GM08714 (cell line): ENCODE results near the gene PDCD1.

Experiments
- H3K4me3 ChIP-seq: fragments of 200-500 bp; sonication (Bioruptor generic); 2 replicates; pipeline ENCODE4 v1.5.1; 2014; ENCODE audit warnings: mild to moderate bottlenecking, low read length, inconsistent platforms
- ZNF274 ChIP-seq: IDR thresholded peaks from 2 replicates; pipeline ENCODE4 v1.6.1; 2012; ENCODE audit warnings: mild to moderate bottlenecking, low read depth, low read length

The PDCD1 gene

DNA sequence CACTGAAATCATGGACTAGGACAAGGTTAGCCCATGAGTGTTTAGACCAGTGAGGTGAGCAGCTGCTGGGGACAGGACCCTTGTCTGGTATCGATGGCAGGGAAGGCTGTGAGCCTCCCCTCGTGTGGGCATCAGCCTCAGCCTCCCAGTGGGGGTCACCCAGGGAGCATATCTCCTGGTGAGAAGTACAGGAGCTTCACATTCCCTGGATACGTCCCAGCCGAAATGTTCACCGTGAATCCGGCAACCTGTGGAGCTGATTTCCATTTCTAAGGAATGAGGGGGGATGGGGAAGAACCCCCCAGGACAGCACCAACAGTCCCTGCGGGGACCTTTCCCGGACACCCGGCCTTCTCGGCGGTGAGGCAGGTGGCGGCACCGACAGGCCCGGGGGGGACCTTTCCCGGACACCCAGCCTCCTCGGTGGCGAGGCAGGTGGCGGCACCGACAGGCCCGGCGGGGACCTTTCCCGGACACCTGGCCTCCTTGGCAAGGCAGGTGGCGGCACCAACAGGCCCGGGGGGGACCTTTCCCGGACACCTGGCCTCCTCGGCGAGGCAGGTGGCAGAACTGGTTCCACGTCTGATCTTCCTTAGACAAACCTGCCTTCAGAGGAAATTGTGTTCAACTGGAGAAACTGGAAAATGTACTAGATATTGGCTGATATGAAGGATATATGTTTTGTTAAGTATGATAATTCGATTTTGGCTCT, 32.0 kb upstream of the PDCD1 start:
- no peak for TF ChIP-seq ZNF274
- no peak overlapping the region for H3K4me3 ChIP-seq

DNA sequence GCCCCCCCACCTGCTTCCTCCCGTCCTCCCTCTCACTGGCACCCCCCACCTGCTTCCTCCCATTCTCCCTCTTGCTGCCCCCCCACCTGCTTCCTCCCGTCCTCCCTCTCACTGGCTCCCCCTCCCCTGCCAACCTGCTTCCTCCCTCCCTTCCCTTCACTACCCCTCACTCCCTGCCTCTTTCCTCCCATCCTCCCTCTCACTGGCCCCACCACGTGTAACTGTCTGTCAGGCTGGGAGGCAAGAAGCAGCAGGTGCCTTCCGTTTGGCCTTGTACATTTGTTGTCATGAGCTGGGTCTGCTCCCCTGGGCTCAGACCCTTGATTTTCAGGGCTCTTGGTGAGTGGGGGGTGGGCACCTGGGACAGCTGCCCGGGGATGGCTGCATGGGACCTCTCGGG, 29.9 kb upstream of the PDCD1 start:
- no peak overlapping the region for H3K4me3 ChIP-seq
- no peak for TF ChIP-seq ZNF274

DNA sequence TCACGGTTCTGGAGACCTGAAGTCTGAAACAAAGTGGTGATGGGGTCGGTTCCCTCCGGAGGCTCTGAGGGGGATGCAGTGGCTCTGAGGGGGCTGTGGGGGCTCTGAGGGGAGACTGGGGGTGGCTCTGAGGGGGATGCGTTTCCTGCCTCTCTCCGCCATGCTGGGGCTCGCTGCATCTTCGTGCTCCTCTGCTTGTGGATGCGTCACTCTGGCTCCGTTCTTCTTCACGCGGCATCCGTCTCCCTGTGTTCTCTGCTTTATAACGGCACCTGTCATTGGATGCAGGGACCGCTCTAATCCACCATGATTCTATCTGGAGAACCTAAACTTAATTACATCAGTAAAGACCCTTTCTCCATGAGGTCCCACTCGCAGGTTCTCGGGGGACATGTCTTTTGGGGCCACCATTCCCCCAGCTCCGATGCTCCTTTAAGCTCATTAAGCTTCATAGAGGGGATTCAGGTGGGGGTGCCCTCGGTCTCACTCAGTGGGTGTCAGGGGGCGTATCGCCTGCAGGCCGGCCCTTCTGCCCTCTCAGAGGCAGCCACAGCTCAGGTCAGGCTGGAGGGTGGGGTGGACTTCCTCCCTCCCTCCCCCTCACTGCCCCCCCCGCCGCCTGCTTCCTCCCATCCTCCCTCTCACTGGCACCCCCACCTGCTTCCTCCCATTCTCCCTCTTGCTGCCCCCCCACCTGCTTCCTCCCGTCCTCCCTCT, 29.3 kb upstream of the PDCD1 start:
- TF ChIP-seq ZNF274, result no peak
- no peak overlapping the region for H3K4me3 ChIP-seq

DNA sequence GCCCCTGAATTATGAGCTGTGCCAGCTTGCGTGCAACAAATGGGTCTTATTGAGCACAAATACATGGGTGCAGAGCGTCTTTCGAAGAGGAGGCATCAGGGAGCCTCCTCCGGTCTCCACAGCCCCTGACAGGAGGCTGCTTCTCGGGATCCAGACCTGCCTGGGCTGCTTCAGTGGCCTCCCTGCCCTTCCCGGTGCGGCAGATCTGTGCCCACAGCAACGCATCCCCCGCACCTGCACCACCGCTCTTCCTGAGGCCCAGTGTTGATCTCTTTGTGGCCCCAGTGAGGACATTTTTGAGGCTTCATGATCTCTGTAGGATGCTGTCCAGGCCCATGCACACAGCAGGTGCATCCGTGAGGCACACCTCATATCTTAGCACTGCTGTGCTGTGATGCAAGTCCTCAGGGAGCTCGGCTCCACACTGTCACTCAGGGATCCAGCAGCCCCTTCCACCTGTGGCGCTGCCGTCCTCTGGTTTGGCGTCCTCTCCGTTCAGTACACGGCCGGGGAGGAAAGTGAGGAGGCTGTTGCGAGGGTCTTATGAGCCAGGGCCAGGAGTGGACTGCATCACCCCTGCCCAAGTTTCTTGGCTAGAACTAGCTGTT, 28.2 kb upstream of the PDCD1 start:
- H3K4me3 ChIP-seq, result no peak overlapping the region
- no peak for TF ChIP-seq ZNF274

DNA sequence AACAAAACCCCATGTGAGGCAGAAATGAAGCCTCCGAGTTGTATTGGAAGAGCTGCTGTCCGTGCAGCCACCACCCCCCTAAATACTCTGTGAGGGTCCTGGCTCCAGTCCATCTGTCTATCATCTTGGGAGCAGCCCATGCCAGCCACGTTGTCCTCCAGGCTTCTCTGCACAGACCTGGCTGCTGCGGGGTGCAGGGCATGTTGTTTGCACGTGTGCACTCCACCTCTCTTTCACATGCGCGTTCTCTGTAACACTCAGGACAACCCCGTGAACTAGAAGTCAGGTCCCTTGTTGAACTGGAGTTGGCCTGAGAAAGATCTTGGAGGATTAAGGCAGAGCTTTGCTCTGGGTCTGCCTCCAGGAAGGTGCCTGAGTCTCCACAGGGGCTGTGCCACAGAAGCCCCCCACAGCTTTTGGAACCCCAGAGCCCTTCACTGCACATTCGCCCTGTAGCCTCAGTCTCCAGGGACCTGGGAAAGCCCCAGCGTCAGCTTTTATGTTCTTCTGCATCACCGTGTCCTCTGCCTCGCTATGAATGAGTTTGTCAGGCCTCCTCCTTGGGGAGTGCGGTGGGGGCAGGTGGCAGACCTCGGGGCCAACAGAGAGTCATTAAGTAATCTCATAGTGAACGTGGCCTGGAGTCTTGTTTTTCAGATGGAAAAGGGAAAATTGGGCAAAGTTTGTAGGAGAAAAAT, 27.4 kb upstream of the PDCD1 start:
- H3K4me3 ChIP-seq, result no peak overlapping the region
- no peak for TF ChIP-seq ZNF274

DNA sequence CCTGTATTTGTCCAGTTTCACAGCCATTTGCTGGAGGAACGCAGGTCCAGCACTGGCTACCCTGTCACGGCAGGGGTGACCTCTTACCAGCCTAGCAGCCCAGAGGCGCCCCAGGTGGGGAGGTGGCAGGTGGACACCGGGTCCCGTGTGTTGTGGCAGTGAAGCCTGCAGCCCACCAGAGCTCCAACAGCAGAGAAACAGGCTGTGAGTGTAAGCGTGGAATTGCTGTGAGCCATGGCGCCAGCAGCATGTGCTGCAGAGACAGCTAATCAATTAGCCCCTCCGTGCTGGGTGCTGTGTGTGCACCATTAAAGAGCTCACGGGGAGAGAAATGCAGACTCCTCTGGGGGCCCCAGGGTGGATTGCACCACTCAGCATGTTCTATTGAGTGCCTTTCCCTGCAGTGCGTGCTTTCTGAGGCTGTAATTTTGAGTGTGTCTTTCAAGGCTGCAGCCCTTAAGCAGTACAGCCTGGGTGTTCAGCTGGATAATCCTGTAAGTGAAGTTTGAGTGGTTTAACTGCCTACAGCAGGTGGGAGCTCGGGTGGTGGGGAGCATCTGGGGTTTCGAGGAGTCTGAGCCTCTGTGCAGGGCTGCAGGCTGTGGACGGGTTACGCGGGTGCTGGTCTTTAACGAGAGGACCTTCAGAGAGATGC, 26.7 kb upstream of the PDCD1 start:
- H3K4me3 ChIP-seq, result no peak overlapping the region
- no peak for TF ChIP-seq ZNF274

DNA sequence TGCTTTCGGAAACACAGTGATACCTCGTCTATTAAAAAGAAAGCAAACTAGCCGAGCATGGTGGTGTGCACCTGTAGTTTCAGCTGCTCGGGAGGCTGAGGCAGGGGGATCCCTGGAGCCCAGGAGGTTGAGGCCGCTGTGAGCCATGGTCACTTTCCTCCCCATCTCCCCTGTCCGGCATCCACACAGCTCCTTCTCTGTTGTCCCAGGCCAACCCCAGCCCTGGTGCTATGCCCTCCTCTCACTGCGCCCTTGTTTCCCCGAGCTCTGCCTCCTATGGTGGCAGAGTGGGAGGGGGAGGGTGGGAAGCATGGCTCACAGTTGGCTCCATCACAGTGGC, 26.2 kb upstream of the PDCD1 start:
- no peak for TF ChIP-seq ZNF274
- no peak overlapping the region for H3K4me3 ChIP-seq

DNA sequence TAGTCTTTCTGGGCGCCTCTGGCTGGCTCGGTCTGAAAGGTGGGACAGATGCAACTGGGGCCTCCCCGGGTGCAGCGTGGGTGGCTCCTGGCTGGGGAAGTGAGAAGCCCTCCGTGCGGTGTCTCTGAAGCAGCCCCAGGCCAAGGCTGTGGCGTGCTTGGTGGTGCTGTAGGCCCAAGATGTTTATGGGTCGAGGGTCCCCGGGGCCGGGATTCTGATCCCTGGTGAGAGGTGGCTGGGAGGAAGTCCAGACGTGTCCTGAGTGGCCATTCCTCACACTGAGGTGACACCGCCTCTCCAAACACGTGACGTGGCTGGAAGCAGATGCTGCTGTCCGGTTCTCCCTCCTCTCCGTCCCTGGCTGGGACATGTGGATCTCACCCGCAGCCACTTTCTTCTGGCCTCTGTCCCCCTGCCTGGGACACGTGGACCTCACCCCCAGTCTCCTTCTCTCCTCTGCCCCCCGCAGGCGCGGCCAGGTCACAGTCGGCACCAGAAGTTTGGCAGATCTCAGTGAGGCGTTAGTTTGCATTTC, 23.5 kb upstream of the PDCD1 start:
- TF ChIP-seq ZNF274, result no peak
- peak overlapping the region; percentile 49; the same call in 1 of the 2 replicates for H3K4me3 ChIP-seq

DNA sequence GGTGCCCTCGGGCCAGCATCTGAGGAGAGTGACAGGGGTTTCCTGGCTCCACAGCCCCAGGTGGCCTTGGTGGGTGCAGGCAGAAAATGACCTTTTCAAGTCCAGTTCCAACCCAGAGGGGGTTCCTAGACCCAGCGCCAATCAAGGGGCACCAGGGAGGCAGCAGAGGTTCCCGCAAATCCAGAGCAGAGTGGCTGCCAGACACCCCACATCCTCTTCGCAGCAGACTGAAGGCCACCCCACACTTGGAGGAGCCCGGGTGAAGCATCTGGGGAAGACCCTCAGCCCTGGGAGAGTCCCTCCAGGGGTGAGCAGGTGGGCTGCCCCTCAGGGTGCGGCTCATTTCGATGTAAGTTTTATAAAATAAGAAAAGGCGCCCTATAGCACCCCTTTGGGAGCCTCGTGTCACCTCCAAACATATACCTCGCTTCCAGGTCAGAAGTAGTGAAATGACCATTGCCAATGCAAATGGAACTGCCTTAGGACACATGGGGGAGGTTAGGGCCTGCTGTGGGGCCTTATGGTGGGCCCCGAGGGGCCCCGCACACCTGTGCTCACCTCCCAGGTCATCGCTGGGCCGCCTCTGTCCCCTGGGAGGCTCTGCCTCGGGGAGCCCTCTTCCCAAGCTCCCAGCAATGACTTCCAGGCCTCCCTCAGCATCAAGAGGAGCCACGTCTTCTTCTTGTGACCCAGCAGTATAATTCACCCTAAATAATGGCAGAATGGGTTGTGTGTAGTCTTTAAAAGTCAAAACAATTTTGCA, 21.8 kb upstream of the PDCD1 start:
- no peak for TF ChIP-seq ZNF274
- peak overlapping the region; percentile 62; the same call in 1 of the 2 replicates for H3K4me3 ChIP-seq

DNA sequence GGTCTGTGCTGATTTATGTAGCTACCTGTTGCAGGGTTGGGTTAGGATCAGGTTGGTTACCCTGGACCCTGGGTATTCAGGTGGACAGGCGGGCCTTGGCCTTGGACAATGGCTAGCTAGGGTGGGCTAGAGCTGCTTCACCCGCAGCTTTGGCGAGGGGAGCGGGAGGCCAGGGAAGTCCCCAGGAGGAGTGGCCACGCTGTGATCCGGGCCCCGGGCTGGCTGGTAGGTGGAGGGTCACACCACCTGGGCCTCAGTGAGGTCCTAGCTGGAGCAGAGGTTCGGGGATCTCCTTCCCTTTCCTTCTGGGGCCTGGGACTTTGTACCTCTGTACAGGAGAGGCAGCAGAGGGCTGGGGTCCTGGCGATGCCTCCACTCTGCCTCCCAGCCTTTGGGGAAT, 20.6 kb upstream of the PDCD1 start:
- TF ChIP-seq ZNF274, result no peak
- H3K4me3 ChIP-seq, result no peak overlapping the region

DNA sequence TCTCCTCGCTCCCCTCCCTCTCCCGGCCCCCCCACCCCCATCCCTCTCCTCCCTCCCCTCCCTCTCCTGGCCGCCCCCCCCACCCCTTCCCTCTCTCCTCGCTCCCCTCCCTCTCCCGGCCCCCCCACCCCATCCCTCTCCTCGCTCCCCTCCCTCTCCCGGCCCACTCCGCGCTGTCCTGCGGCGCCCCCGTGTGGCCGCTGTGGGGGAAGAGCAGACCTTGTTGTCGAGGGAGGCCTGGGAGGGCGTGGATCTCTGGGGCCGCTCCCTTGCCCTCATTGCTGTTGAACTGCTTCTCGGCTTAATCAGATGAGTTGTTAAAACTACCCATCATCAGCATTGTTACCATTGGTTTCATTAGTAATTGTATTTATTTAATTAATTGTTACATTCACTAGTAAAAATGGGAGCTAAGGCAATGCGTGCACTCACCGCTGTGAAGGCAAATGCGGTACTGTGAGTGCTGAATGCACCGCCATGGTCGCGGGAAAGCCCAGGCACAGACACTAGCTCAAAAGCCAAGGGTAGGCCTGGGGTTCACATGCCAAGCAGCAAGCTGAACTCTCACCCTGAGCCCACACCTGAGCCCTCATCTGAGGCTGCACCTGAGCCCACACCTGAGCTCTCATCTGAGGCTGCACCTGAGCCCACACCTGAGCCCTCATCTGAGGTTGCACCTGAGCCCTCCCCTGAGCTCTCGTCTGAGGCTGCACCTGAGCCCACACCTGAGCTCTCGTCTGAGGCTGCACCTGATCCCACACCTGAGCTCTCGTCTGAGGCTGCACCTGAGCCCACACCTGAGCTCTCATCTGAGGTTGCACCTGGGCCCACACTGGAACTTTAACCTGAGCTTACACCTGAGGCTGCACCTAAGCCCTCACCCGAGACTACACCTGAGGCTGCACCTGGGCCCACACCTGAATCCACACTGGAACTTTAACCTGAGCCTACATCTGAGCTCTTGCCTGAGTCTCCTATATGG, 19.6 kb upstream of the PDCD1 start:
- H3K4me3 ChIP-seq, result no peak overlapping the region
- TF ChIP-seq ZNF274, result no peak

DNA sequence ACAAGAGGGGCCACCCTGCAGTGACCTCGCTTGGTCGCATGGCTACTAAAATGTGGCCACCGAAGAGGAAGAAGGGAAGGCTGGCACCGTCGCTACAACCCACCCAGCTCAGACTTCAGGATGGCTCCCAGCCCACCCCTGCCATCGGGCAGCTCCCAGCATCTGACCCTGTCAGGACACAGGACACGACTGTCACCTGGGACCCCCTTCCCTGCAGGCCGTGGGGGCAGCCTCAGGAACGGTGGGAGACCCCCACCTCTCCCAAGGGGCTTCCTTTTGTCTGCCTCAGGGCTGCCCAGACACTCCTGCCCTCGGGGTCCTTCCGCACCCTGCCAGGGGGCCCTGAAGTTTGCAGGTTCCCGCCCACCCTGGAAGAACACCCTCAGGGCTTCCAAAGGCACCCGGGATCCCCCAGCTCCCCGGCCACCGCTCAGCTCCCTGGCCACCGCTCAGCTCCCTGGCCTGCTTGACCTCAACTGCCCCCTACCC, 18.5 kb upstream of the PDCD1 start:
- no peak for TF ChIP-seq ZNF274

More for the DNA sequence above, 18.5 kb upstream of the PDCD1 start:
- no peak overlapping the region for H3K4me3 ChIP-seq
